ENCODE results near the gene OASL.
"Not testable (repeated sequence)": the region's sequence is repeated elsewhere in the genome, so short reads cannot be mapped to it uniquely, and the experiment has no call there.

OASL gene

GRCh38 chr12:121059031-121059898 lies 20.2 kb upstream of the OASL start:
- DNase-seq = no peak

GRCh38 chr12:121057794-121058193 lies 18.7 kb upstream of the OASL start:
- DNase-seq = no peak

- DNase-seq = no peak
These were observed 14.7 kb upstream of the OASL start for GRCh38 chr12:121053706-121054105.

GRCh38 chr12:121050725-121051124 lies 11.7 kb upstream of the OASL start:
- DNase-seq = no peak

- no peak for DNase-seq
These were observed 9.4 kb upstream of the OASL start for GRCh38 chr12:121048442-121048841.

- not testable (repeated sequence) for DNase-seq
These were observed 8.4 kb upstream of the OASL start for GRCh38 chr12:121047400-121047799.

DNA sequence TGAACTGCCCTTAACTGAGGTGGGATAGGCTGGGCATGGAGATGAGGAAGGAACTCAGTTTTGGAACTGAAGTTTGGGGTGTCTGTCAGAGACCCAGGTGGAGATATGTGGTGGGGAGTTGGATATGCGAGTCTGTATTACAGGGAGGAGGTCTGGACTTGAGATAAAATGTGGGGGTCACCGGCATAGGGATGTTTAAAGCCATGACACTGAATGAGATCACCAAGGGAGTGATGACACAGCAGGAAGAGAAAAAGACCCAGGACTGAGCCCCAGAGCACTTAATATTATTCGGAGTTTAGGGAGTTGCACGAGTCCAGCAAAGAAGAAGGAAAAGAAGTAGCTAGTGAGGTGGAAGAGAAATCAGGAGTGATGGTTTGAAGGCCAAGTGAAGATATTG lies 4.0 kb upstream of the OASL start:
- no peak for DNase-seq

DNA sequence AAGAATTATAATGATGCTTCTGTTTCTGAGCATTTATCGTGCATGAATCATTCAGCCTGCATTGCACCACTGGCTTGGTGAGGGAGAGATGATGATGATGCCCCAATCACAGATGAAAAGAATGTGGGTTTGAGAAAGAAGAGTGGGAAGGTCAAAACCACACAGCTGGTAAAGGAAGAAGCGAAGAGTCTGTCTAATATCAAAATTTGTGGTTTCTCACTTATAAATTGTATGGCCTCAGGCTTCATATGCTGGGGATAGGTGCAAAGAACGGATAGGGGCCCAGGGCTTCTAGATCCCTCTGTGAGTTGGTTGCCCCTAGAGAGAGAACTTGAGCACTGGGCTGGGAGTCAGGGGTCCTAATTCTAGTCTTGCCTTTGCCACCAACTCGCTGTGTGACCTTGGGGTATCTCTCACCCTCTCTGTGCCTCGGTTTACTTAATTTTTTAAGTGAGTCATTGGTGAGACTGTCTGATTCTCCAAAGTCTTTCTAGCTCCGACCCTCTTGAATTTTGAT lies 2.2 kb downstream of the OASL start:
- no peak for DNase-seq

DNA sequence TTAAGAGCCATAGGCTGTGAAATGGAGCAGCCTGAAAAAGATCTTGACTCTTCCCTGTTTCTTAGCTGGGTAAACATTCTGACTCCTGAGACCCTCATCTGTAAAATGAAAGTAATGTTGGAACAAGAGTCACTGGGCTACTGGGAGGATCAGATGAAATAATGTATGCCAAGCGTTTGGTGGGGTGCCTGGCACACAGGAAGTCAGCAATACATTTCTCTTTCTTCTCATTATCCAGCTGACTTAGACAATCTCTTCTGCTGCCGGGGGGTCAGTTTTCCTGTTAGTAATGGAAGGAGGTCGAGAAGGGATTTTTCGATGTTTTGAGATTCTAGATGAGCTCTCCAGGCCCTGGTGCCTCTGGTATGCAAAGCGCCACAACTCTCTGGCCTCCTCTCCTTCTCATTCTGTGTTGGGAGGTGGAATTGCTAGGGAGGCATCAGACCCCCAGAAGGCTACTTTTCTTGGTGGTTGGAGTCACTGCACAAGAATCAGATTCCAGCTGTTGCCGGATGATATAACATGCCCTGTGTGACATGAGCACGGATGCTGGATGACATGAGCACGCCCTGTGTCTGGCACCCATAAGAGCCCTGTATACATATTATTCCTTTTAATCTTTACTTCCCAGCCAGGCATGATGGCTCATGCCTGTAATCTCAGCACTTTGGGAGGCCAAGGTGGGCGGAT lies 4.3 kb downstream of the OASL start:
- no peak for DNase-seq

DNA sequence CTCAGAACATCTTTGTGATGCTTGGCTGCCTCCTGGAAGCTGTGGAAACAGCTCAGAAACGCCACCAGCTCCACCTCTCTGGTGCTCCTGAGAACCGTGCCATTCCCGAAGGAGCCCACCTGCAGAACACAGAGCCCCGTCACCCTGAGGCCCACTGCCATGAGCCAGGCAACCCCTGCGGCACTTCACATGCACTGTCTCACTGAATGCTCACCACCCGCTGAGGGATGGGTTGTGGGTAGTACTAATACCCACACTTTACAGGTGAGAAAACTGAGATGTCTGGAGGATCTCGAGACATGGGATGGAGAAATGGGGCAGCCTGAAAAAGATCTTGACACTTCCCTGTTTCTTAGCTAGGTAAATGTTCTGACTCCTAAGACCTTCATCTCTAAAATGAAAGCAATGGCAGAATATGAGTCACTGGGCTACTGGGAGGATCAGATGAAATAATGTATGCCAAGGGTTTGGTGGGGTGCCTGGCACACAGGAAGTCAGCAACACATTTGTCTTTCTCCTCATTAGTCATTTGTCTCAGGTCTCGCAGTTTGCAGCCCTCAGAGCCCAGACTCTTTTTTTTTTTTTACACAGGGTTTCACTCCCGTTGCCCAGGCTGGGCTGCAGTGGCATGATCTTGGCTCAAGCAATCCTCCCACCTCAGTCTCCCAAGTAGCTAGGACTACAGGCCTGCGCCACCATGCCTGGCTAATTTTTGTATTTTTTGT lies 5.3 kb downstream of the OASL start:
- no peak for DNase-seq

GRCh38 chr12:121030576-121031212 lies 8.4 kb downstream of the OASL start:
- no peak for DNase-seq

DNA sequence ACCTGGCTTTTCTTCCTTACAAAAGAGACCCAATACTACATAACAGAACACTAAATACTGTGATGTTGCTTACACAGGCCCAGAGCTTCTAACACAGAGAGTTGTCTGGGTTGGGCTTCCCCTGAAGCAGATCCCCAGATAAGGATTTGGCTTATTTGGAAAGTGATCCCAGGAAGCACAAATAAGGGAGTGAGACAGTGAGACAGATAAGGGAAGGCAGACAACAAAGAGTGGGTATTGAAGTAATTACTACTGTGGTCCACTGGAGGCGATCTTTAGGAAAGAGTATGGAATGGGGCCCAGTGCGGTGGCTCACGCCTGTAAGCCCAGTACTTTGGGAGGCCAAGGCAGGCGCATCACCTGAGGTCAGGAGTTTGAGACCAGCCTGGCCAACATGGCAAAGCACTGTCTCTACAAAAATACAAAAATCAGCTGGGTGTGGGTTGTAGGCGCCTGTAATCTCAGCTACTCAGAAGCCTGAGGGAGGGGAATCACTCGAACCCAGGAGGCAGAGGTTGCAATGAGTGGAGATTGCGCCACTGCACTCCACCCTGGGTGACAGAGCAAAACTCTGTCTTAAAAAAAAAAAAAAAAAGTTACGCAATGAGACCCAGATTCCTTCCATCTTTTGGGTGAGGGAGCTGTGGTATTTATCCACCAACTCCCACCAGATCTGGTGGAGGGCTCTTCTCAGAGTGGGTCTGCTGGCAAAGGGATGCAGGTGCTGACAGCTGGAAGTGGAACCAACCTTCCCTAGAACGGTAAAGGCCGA lies 12.6 kb downstream of the OASL start:
- DNase-seq = no peak

- no peak for DNase-seq
These were observed 13.4 kb downstream of the OASL start for GRCh38 chr12:121025442-121026226.

- DNase-seq = no peak
These were observed 15.2 kb downstream of the OASL start for GRCh38 chr12:121023799-121024198.

GRCh38 chr12:121022713-121023112 lies 16.3 kb downstream of the OASL start:
- DNase-seq = no peak

DNA sequence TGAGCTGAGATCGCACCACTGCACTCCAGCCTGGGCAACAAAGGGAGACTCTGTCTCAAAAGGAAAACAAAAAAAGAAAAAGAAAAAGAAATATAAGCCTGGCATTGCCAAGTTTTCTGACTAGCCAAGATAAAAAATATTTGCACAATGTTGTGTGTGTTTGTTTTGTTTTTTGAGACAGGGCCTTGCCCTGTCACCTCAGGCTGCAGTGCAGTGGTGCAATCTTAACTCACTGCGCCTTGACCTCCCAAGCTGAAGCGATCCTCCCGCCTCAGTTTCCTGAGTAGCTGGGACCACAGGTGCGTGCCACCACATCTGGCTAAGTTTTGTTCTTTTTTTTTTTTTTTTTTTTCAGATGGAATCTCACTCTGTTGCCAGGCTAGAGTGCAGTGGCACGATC lies 17.3 kb downstream of the OASL start:
- DNase-seq = no peak

- DNase-seq = no peak
These were observed 20.0 kb downstream of the OASL start for GRCh38 chr12:121018860-121019617.

GRCh38 chr12:121017966-121018491 lies 21.0 kb downstream of the OASL start:
- no peak for DNase-seq

GRCh38 chr12:121015825-121016766 lies 22.9 kb downstream of the OASL start, which contains the start of gene C12orf43:
Gene C12orf43 (minus strand): TSS chr12:121016487. CDS start chr12:121016474, 13 bp downstream.
- peak; percentile 81 for DNase-seq

Data from DMS153 (cell line).